HCT116 (cell line): Measurements from ENCODE around the gene ZNF782. TPM values are rescaled to one million over a fixed set of nuclear protein-coding genes. Genes with fewer than 3 reads are reported as not detected.

Experiments
- ATAC-seq: fragments of 200-7000 bp; cut with Tn5 transposase; 2 replicates; pipeline ENCODE4 v1.9.1; 2020; ENCODE audit warnings: mild to moderate bottlenecking, moderate library complexity
- BruUV-seq: library from RNA; stranded (reverse); fragments of 400-500 nt; replicated peaks from 2 replicates; lab custom pipeline; 2021; lab: Mats Ljungman, UMichigan
- CTCF ChIA-PET: fragments of 300-600 bp; sonication (Branson Sonifier 250); formaldehyde crosslinking; loops from one replicate; lab custom pipeline; 2021; ENCODE audit warnings: antibody characterized with exemption; lab: Charles Lee
- POLR2A ChIA-PET: fragments of 300-600, 350-600 bp; sonication (Branson Sonifier 250); formaldehyde crosslinking; loops from one replicate; lab custom pipeline; 2021; ENCODE audit warnings: antibody characterized with exemption; lab: Charles Lee
- RAD21 ChIA-PET, 2 experiments: fragments of 300-600 bp; sonication (Branson Sonifier 250); formaldehyde crosslinking; loops; one replicate each; lab custom pipeline; 2023; ENCODE audit warnings: low total read pairs in 2 of 2; ENCODE audit not compliant: uncharacterized antibody in 2 of 2, unreplicated experiment in 2 of 2, low non-redundant PET in 1 of 2; lab: Charles Lee
- DNase-seq: peaks from one replicate; pipeline ENCODE4 v3.0.0-alpha.2; 2010; ENCODE audit warnings: low read depth, low spot score
- H2AFZ ChIP-seq: fragments of 200-600 bp; shearing (Covaris generic), sonication (generic); 2 replicates; pipeline ENCODE4 v1.6.1; 2017; ENCODE audit warnings: low read depth, mixed run types, mixed read lengths, antibody characterized with exemption, low read length; ENCODE audit not compliant: poor library complexity, severe bottlenecking
- H3K27ac ChIP-seq: 2 replicates; pipeline ENCODE4 v1.5.1; 2012; ENCODE audit warnings: low read depth, low read length
- H3K27me3 ChIP-seq: fragments of 200-600 bp; sonication (generic); 2 replicates; pipeline ENCODE4 v1.6.1; 2016; ENCODE audit warnings: mixed run types, low read length, mixed read lengths; ENCODE audit not compliant: insufficient read depth
- H3K36me3 ChIP-seq, 2 experiments: fragments of 200-500 bp in 1 of 2; fragments of 200-600 bp in 1 of 2; sonication (Bioruptor generic) in 1 of 2; sonication (generic) in 1 of 2; 2 replicates each; pipeline versions ENCODE4 v1.5.1 to v1.6.1; 2014 to 2016; ENCODE audit warnings: low read length in 2 of 2, inconsistent platforms in 1 of 2, mixed read lengths in 1 of 2, mixed run types in 1 of 2; ENCODE audit not compliant: insufficient read depth in 2 of 2, control insufficient read depth in 1 of 2
- H3K4me1 ChIP-seq, 2 experiments: fragments of 200-600 bp in 1 of 2; sonication (generic) in 1 of 2; 2 replicates each; pipeline versions ENCODE4 v1.5.1 to v1.6.1; 2012 to 2017; ENCODE audit warnings: low read length in 2 of 2, inconsistent platforms in 1 of 2, mild to moderate bottlenecking in 1 of 2, mixed read lengths in 1 of 2, mixed run types in 1 of 2, moderate library complexity in 1 of 2; ENCODE audit not compliant: insufficient read depth in 2 of 2, control insufficient read depth in 1 of 2
- H3K4me2 ChIP-seq: fragments of 200-600 bp; sonication (generic); 2 replicates; pipeline ENCODE4 v1.6.1; 2017; ENCODE audit warnings: mixed run types, low read length, mixed read lengths
- H3K4me3 ChIP-seq, 2 experiments: fragments of 200-600 bp in 1 of 2; sonication (generic) in 1 of 2; replicated peaks in 1 of 2; 2 replicates each; pipeline ENCODE4 v1.5.1; 2011 to 2016; ENCODE audit warnings: low read length in 2 of 2, control low read depth in 1 of 2, low read depth in 1 of 2, mild to moderate bottlenecking in 1 of 2, mixed read lengths in 1 of 2, mixed run types in 1 of 2
- H3K79me2 ChIP-seq: fragments of 200-600 bp; sonication (generic); 2 replicates; pipeline ENCODE4 v1.6.1; 2017; ENCODE audit warnings: mild to moderate bottlenecking, mixed run types, low read length, moderate library complexity, mixed read lengths; ENCODE audit not compliant: insufficient read depth
- H3K9ac ChIP-seq: fragments of 200-600 bp; sonication (generic); 2 replicates; pipeline ENCODE4 v1.6.1; 2016; ENCODE audit warnings: low read length, mixed read lengths
- H3K9me2 ChIP-seq: fragments of 200-600 bp; sonication (generic), shearing (Covaris generic); 2 replicates; pipeline ENCODE4 v1.6.1; 2017; ENCODE audit warnings: mixed run types, mild to moderate bottlenecking, moderate library complexity; ENCODE audit not compliant: insufficient read depth
- H3K9me3 ChIP-seq, 2 experiments: fragments of 200-500 bp in 1 of 2; fragments of 200-600 bp in 1 of 2; sonication (Bioruptor generic) in 1 of 2; sonication (generic) in 1 of 2; 2 replicates each; pipeline ENCODE4 v1.6.1; 2014 to 2017; ENCODE audit warnings: low read length in 2 of 2, mixed read lengths in 2 of 2, inconsistent platforms in 1 of 2, low read depth in 1 of 2, mild to moderate bottlenecking in 1 of 2, mixed run types in 1 of 2, moderate library complexity in 1 of 2; ENCODE audit not compliant: control insufficient read depth in 1 of 2, insufficient read depth in 1 of 2
- H4K20me1 ChIP-seq: fragments of 200-600 bp; sonication (generic), shearing (Covaris generic); 2 replicates; pipeline ENCODE4 v1.6.1; 2017; ENCODE audit warnings: mixed run types, mild to moderate bottlenecking, moderate library complexity; ENCODE audit not compliant: insufficient read depth
- CEBPB ChIP-seq: IDR thresholded peaks from 2 replicates; pipeline ENCODE4 v1.6.1; 2012; ENCODE audit warnings: low read depth
- EGR1 ChIP-seq: IDR thresholded peaks from 2 replicates; pipeline ENCODE4 v1.6.1; 2012; ENCODE audit warnings: low read depth
- ELF1 ChIP-seq: IDR thresholded peaks from 2 replicates; pipeline ENCODE4 v1.6.1; 2012; ENCODE audit warnings: low read depth, borderline replicate concordance
- EZH2 ChIP-seq: fragments of 200-600 bp; sonication (generic); IDR thresholded peaks from 2 replicates; pipeline ENCODE4 v1.6.1; 2017; ENCODE audit warnings: antibody characterized with exemption, mixed run types
- EZH2phosphoT487 ChIP-seq: fragments of 200-600 bp; IDR thresholded peaks from 2 replicates; pipeline ENCODE4 v1.6.1; 2018; ENCODE audit warnings: antibody characterized with exemption, borderline replicate concordance
- FOSL1 ChIP-seq: IDR thresholded peaks from 2 replicates; pipeline ENCODE4 v1.6.1; 2012; ENCODE audit warnings: low read depth
- JUND ChIP-seq: IDR thresholded peaks from 2 replicates; pipeline ENCODE4 v1.6.1; 2012
- POLR2AphosphoS5 ChIP-seq: IDR thresholded peaks from 2 replicates; pipeline ENCODE4 v1.6.1; 2011; ENCODE audit warnings: mild to moderate bottlenecking, low read depth, low read length, moderate library complexity
- RAD21 ChIP-seq: IDR thresholded peaks from 2 replicates; pipeline ENCODE4 v1.6.1; 2012; ENCODE audit warnings: low read depth, mild to moderate bottlenecking
- SIN3A ChIP-seq: IDR thresholded peaks from 2 replicates; pipeline ENCODE4 v1.6.1; 2012; ENCODE audit warnings: low read depth
- SRF ChIP-seq: IDR thresholded peaks from 2 replicates; pipeline ENCODE4 v1.6.1; 2012; ENCODE audit warnings: low read depth
- TCF7L2 ChIP-seq: IDR thresholded peaks from 2 replicates; pipeline ENCODE4 v1.7.0; 2011; ENCODE audit warnings: borderline replicate concordance, inconsistent platforms; ENCODE audit not compliant: insufficient read depth, insufficient read length; ENCODE audit errors: extremely low read depth
- YY1 ChIP-seq: IDR thresholded peaks from 2 replicates; pipeline ENCODE4 v1.6.1; 2011; ENCODE audit warnings: low read length, low read depth, moderate library complexity, mild to moderate bottlenecking; ENCODE audit not compliant: insufficient replicate concordance; ENCODE audit errors: extremely low read depth
- ZFX ChIP-seq: fragments of 450-650 bp; IDR thresholded peaks from 2 replicates; pipeline ENCODE4 v1.6.1; 2017
- ZNF274 ChIP-seq: fragments of 200-500 bp; sonication (Bioruptor generic); IDR thresholded peaks from 2 replicates; pipeline ENCODE4 v1.6.1; 2014; ENCODE audit warnings: mild to moderate bottlenecking, low read depth, low read length, inconsistent platforms
- intact Hi-C: fragments of 100-400 bp; cut with micrococcal nuclease; formaldehyde crosslinking; loops from 2 replicates; pipeline ENCODE4 v1.10.0; 2022
- total RNA-seq: library from RNA; stranded (reverse); gene quantifications from one replicate; pipeline ENCODE4 v1.2.1, GENCODE V29; 2021; ENCODE audit not compliant: unreplicated experiment
- TF ChIP-seq, protein P1 (sequence below): IDR thresholded peaks from 2 replicates; pipeline ENCODE4 v1.6.1; 2012
- TF ChIP-seq, protein P2 (sequence below): IDR thresholded peaks from 2 replicates; pipeline ENCODE4 v1.6.1; 2011; ENCODE audit warnings: mild to moderate bottlenecking, low read length, moderate library complexity; ENCODE audit not compliant: insufficient replicate concordance; ENCODE audit errors: extremely low read depth
- TF ChIP-seq, protein P3 (sequence below): IDR thresholded peaks from 2 replicates; pipeline ENCODE4 v1.6.1; 2012

ZNF782 gene
- total RNA-seq, 1 experiment from 2014 or later = 3.7 TPM

DNA sequence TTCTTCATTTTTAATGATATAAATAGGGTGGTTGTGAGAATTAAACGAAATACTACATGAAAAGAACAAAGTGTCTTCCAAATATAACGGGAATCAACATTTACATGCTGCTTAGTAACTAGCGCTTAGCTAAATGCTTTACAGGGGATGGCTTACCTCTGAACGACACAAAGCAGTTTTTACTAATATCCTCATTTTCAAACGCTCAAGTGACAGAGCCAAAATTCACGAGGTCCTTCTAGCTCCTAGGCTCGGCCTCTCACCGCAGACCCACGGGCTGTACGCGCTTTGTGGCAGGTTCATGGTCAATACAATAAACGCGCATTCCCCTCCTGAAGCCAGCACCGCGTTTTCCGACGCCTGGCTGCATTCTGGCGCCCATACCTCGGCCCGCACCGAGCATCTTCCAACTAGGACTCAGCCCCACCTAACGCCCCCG lies 76.9 kb downstream of the ZNF782 start:
- Histone ChIP-seq H3K9me3 (peaks cover 0 to 4% of the 10 kb centered on the region in 2 experiments; a peak in 1 of 4 replicates), H3K4me3 (no peak overlapping the region), H4K20me1 (no peaks in the 10 kb centered on the region), H3K9me2 (no peaks in the 10 kb centered on the region), H3K4me2 (no peak overlapping the region), H3K79me2 (no peaks in the 10 kb centered on the region), H3K4me1 (no peaks in the 10 kb centered on the region), H3K27me3 (no peaks in the 10 kb centered on the region), H3K36me3 (no peaks in the 10 kb centered on the region), H3K9ac (no peak overlapping the region), H2AFZ (no peak overlapping the region), H3K27ac (no peak overlapping the region)
- no peak for ATAC-seq
- POLR2A ChIA-PET = no interaction called here
- intact Hi-C loops = no loop called here
- DNase-seq = no peak
- CTCF ChIA-PET = no interaction called here
- RAD21 ChIA-PET = no interaction called here
- no peak for TF ChIP-seq ELF1
- TF ChIP-seq ZNF274 = no peak
- no peak for TF ChIP-seq ZFX
- TF ChIP-seq TCF7L2 = no peak
- no peak for TF ChIP-seq EGR1
- TF ChIP-seq, protein P1, sequence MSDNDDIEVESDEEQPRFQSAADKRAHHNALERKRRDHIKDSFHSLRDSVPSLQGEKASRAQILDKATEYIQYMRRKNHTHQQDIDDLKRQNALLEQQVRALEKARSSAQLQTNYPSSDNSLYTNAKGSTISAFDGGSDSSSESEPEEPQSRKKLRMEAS = no peak
- no TSS peak for BruUV-seq

DNA sequence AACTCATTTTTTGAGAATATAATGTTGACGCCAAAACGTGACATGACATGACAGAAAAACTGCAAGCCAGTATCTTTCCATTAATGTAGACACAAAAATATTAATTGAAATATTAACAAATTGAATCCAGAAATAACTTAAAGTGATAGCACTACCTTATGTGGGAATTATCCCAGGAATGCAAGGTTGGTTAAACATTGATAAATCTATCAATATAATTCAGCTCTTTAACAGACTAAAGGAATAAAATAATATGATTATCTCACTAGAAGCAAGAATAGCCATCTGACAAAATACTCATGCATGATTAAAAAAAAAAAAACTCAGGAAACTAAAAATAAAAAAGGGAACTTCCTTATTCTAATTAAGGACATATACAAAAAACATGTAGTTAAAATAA lies 83.2 kb downstream of the ZNF782 start:
- Histone ChIP-seq H3K9ac (no peak overlapping the region), H3K36me3 (no peaks in the 10 kb centered on the region), H3K27me3 (no peaks in the 10 kb centered on the region), H3K4me3 (no peak overlapping the region), H4K20me1 (no peaks in the 10 kb centered on the region), H3K9me3 (peaks cover 5 to 23% of the 10 kb centered on the region in 2 experiments)
- ChIA-PET RAD21 (no interaction called here), POLR2A (no interaction called here)
- TF ChIP-seq SIN3A = no peak
- no peak for TF ChIP-seq ELF1
- TF ChIP-seq ZFX = no peak
- TF ChIP-seq RAD21 = no peak
- TF ChIP-seq ZNF274 = no peak
- TF ChIP-seq EZH2phosphoT487 = no peak
- TF ChIP-seq JUND = no peak
- TF ChIP-seq POLR2AphosphoS5 = no peak
- TF ChIP-seq FOSL1 = no peak
- no peak for TF ChIP-seq YY1
- no peak for TF ChIP-seq EZH2
- TF ChIP-seq TCF7L2 = no peak
- TF ChIP-seq, protein P2, sequence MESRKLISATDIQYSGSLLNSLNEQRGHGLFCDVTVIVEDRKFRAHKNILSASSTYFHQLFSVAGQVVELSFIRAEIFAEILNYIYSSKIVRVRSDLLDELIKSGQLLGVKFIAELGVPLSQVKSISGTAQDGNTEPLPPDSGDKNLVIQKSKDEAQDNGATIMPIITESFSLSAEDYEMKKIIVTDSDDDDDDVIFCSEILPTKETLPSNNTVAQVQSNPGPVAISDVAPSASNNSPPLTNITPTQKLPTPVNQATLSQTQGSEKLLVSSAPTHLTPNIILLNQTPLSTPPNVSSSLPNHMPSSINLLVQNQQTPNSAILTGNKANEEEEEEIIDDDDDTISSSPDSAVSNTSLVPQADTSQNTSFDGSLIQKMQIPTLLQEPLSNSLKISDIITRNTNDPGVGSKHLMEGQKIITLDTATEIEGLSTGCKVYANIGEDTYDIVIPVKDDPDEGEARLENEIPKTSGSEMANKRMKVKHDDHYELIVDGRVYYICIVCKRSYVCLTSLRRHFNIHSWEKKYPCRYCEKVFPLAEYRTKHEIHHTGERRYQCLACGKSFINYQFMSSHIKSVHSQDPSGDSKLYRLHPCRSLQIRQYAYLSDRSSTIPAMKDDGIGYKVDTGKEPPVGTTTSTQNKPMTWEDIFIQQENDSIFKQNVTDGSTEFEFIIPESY = no peak
- TF ChIP-seq, protein P1 = no peak
- TF ChIP-seq SRF = no peak
- no peak for TF ChIP-seq CEBPB
- TF ChIP-seq, protein P3, sequence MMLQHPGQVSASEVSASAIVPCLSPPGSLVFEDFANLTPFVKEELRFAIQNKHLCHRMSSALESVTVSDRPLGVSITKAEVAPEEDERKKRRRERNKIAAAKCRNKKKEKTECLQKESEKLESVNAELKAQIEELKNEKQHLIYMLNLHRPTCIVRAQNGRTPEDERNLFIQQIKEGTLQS = no peak
- TF ChIP-seq, all 23 proteins: peak for 0
- CTCF ChIA-PET = no interaction called here
- Histone ChIP-seq H3K27ac (no peak overlapping the region), H2AFZ (no peak overlapping the region), H3K4me1 (no peaks in the 10 kb centered on the region), H3K9me2 (no peaks in the 10 kb centered on the region), H3K4me2 (no peak overlapping the region), H3K79me2 (no peaks in the 10 kb centered on the region)
- ATAC-seq = no peak
- DNase-seq = no peak
- intact Hi-C loops = loop anchor here (5.0 kb wide), 1 partner anchor 46 kb away; no protein-coding TSS in a partner anchor
- BruUV-seq = no TSS peak
